Pancreas (tissue), 10 donors: Measurements from ENCODE around the gene HSD17B14. TPM values are rescaled to one million over a fixed set of nuclear protein-coding genes. Genes with fewer than 3 reads are reported as not detected.

Source experiments
- ATAC-seq, 4 donors: fragments of 200-7000 bp; cut with Tn5 transposase; one replicate each; pipeline versions ENCODE4 v1.8.0 to v1.9.1; 2020; ENCODE audit warnings: mild to moderate bottlenecking in 4 of 4, moderate library complexity in 4 of 4
- DNase-seq, 6 donors: peaks; one replicate each; pipeline ENCODE4 v3.0.0-alpha.2; 2020
- FAIRE-seq: peaks from 2 replicates; lab custom pipeline; 2012; peaks lifted over from hg19 to GRCh38; lab: Jason Lieb, UNC
- H3K27ac ChIP-seq, 4 donors: fragments of 200-600 bp; sonication (generic); 1 replicate in 3 of 4; 2 replicates in 1 of 4; pipeline versions ENCODE4 v1.5.0 to v1.8.0; 2020
- H3K27me3 ChIP-seq, 4 donors: fragments of 200-600 bp; one replicate each; pipeline ENCODE4 v1.8.0; 2021
- H3K36me3 ChIP-seq, 3 donors: fragments of 200-600 bp; sonication (generic) in 1 of 3; one replicate each; pipeline versions ENCODE4 v1.5.0 to v1.8.0; 2020 to 2021
- H3K4me1 ChIP-seq, 3 donors: fragments of 200-600 bp; one replicate each; pipeline ENCODE4 v1.8.0; 2021
- H3K4me3 ChIP-seq, 4 donors: fragments of 200-600 bp; sonication (generic) in 2 of 4; one replicate each; pipeline versions ENCODE4 v1.5.0 to v1.8.0; 2020 to 2021
- H3K9me3 ChIP-seq, 4 donors: fragments of 200-600 bp; one replicate each; pipeline ENCODE4 v1.8.0; 2021
- WGBS, 2 donors: extraction: QIAGEN DNeasy Blood & Tissue Kit; methylation state at CpG; one replicate each; pipeline ENCODE4 v1.1.7; 2013; 5-methylcytosine and 5-hydroxymethylcytosine counted together
- intact Hi-C, 3 donors: fragments of 100-400 bp; cut with DNase I; formaldehyde crosslinking; loops; one replicate each; pipeline versions ENCODE4 v1.11.1 to v1.14.2; 2022
- polyA plus RNA-seq, 2 donors: library from polyadenylated mRNA; stranded (reverse); fragments of 200-250 nt; gene quantifications; one replicate each; pipeline ENCODE4 v1.2.3, GENCODE V29; 2013
- total RNA-seq, 6 donors: library from RNA; stranded (reverse); fragmentation: NEBNext Ultra II Directional in 4 of 6; extraction: Animal tissue kit (Norgen Biotek cat#: 25700) in 4 of 6; gene quantifications; one replicate each; pipeline versions ENCODE4 v1.2.1 to v1.2.4, GENCODE V29; 2021 to 2023
- TF ChIP-seq, protein P1 (sequence below), 4 donors: fragments of 200-600 bp; sonication (generic) in 3 of 4; IDR thresholded peaks; one replicate each; pipeline versions ENCODE4 v1.5.0 to v1.8.0; 2021; ENCODE audit warnings: antibody characterized with exemption in 4 of 4
- donor health status: healthy with polysubstance abuse.
- donor health status: DM: no; HTN: no; CAD: no; lungs with moderate emphysema.
- donor health status: DM: no; HTN: no; CAD: no.
- donor health status: control.
- donor health status: control.
- donor health status: Bipolar disorder and iron deficiency.
- donor health status: DM: yes; HTN: yes; CAD: no.
- donor health status: DM: no; HTN: no; CAD: no.
- donor health status: DM: no; HTN: no; CAD: no.
- donor health status: DM: yes; HTN: yes; CAD: no.

Gene HSD17B14
- total and polyA plus RNA-seq, 8 donors: 0.69 to 25.4 (median 2.8) TPM

DNA sequence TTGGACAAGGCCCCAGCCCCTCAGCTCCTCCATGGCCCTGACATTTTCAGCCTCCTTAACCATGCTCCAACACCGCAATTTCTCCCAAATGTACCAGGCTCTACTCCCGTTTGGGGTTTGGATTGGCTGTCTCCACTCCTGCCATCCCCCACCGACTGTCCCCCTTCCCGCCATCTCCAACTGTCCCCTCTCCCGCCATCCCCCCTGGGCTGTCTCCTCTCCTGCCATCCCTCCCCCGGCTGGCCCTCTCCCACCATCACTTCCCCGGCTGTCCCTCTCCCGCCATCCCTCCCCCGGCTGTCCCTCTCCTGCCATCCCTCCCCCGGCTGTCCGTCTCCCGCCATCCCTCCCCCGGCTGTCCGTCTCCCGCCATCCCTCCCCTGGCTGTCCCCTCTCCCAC lies 30.8 kb downstream of the HSD17B14 start:
- H3K9me3 ChIP-seq: no peaks in the 10 kb centered on the region
- no peaks in the 10 kb centered on the region for H3K36me3 ChIP-seq
- no peak for DNase-seq
- H3K4me1 ChIP-seq: peaks cover 0 to 3% (median 3%) of the 10 kb centered on the region in 3 donors
- ATAC-seq: no peak
- no peak overlapping the region for H3K27ac ChIP-seq
- intact Hi-C loops: no loop called here
- 83 to 85% methylated on average over 10 to 15 of the region's 15 CpGs for WGBS, 2 donors
- H3K4me3 ChIP-seq: no peak overlapping the region
- FAIRE-seq: no peak
- no peaks in the 10 kb centered on the region for H3K27me3 ChIP-seq
- TF ChIP-seq, protein P1, sequence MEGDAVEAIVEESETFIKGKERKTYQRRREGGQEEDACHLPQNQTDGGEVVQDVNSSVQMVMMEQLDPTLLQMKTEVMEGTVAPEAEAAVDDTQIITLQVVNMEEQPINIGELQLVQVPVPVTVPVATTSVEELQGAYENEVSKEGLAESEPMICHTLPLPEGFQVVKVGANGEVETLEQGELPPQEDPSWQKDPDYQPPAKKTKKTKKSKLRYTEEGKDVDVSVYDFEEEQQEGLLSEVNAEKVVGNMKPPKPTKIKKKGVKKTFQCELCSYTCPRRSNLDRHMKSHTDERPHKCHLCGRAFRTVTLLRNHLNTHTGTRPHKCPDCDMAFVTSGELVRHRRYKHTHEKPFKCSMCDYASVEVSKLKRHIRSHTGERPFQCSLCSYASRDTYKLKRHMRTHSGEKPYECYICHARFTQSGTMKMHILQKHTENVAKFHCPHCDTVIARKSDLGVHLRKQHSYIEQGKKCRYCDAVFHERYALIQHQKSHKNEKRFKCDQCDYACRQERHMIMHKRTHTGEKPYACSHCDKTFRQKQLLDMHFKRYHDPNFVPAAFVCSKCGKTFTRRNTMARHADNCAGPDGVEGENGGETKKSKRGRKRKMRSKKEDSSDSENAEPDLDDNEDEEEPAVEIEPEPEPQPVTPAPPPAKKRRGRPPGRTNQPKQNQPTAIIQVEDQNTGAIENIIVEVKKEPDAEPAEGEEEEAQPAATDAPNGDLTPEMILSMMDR (IDR thresholded peaks at IDR 0.05): no peak

DNA sequence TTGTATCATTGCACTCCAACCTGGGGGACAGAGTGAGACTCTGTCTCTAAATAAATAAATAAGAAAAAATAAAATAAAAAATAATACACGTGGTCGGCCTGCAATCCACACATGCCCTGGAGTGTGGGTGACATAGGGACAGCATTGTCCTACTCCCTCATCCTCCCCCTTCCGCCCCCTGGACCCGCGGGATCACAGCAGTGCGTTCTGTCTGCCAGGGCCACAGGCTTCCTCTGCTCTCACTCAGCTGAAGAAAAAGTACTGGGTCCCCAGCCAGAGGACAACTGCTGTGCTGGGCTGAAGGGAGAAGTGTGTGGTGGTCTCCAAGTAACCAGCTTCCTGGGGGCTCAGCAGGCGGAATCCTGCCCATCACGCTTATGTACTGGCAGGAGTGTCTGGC lies 31.8 kb downstream of the HSD17B14 start:
- no peak overlapping the region for H3K27ac ChIP-seq
- TF ChIP-seq, protein P1 (IDR thresholded peaks at IDR 0.05): no peak
- H3K36me3 ChIP-seq: no peaks in the 10 kb centered on the region
- ATAC-seq (no peak), DNase-seq (no peak), FAIRE-seq (no peak)
- no peaks in the 10 kb centered on the region for H3K27me3 ChIP-seq
- peaks cover 0 to 3% (median 0%) of the 10 kb centered on the region in 3 donors for H3K4me1 ChIP-seq
- intact Hi-C loops: no loop called here
- whole genome bisulfite sequencing, 2 donors: 78 to 84% methylated on average over 8 of the region's 8 CpGs
- no peak overlapping the region for H3K4me3 ChIP-seq
- H3K9me3 ChIP-seq: no peaks in the 10 kb centered on the region

DNA sequence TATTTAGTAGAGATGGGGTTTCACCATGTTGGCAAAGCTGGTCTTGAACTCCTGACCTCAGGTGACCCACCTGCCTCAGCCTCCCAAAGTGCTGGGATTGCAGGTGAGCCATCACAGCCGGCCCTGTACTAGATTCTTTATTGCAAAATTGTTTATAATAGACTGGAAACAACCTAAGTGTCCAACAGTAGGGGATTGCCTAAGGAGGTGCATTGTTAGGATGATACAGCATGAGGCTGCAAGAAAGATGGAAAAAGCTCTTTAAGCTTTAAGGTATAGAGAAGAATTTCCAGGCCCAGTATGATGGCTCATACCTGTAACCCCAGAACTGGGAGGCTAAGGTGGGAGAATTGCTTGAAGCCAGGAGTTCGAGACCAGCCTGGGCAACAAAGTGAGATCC lies 33.7 kb downstream of the HSD17B14 start:
- H3K27ac ChIP-seq: no peak overlapping the region
- intact Hi-C loops: no loop called here
- WGBS, 2 donors: 90 to 91% methylated on average over 2 of the region's 2 CpGs
- no peak for DNase-seq
- TF ChIP-seq, protein P1 (IDR thresholded peaks at IDR 0.05): no peak
- H3K9me3 ChIP-seq: no peaks in the 10 kb centered on the region
- peaks cover 0 to 3% (median 0%) of the 10 kb centered on the region in 3 donors for H3K4me1 ChIP-seq
- H3K36me3 ChIP-seq: no peaks in the 10 kb centered on the region
- no peaks in the 10 kb centered on the region for H3K27me3 ChIP-seq
- ATAC-seq: no peak
- no peak for FAIRE-seq
- no peak overlapping the region for H3K4me3 ChIP-seq

DNA sequence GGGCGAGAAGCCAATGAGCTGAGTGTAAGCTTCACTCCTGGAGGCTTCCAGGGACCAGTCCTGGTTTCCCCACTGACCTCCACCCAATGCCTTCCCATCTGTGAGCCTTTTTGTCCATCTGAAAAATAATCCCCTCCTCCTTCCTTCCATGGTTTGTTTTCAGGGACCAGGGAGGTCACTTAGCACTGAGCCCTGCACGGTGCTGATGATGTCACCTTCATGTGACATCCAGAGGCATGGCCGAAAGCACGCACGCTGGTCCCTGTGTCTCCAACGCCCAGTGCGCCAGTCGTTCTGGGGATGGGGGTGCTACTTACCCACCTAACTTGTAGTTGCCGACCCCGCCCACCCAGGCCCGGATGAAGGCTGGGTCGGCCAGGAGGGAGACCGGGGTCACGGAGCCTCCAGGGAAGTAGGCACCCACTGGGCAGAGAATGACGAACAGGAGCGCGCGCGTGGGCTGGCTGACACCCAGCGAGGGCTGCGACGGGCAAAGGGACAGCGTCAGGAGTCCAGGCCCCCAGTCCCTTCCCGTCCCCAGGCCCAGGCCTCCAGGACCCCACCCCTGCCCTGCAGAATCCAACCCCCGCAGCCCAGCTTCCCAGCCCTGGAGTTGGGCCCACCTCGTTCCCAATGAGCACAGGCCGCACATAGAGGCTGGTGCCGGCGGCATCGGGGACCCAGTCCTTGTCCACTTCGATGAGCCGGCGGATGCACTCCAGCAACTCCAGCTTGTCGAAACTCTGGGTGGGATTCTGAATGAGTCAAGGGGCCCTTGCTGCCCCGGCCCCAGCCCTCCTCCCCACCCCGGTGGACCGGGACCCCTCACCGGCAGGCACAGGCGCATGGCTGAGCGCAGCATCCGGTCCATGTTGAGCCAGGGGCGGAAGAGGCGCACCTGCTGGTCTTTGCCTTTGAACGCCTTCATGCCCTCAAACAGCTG lies 36.7 kb downstream of the HSD17B14 start:
- FAIRE-seq: no peak

More for the DNA sequence above, 36.7 kb downstream of the HSD17B14 start:
- no peak for ATAC-seq
- Histone ChIP-seq H3K36me3 (no peaks in the 10 kb centered on the region), H3K4me3 (no peak overlapping the region), H3K27me3 (no peaks in the 10 kb centered on the region), H3K27ac (no peak overlapping the region), H3K4me1 (no peaks in the 10 kb centered on the region), H3K9me3 (no peaks in the 10 kb centered on the region)
- peak in 2 of 6 donors; percentile 32 to 77 for DNase-seq
- intact Hi-C loops: loop anchor here (5.0 to 10.0 kb wide), 3 partner anchors 45 to 168 kb away; partner anchors contain the start of gene FTL (in 2 of the 3)
- TF ChIP-seq, protein P1 (IDR thresholded peaks at IDR 0.05): no peak
- WGBS, 2 donors: 89 to 91% methylated on average over 44 of the region's 44 CpGs
